ENCODE results near the gene TYSND1.
"Not testable (repeated sequence)": the region's sequence is repeated elsewhere in the genome, so short reads cannot be mapped to it uniquely, and the experiment has no call there.

The TYSND1 gene

DNA sequence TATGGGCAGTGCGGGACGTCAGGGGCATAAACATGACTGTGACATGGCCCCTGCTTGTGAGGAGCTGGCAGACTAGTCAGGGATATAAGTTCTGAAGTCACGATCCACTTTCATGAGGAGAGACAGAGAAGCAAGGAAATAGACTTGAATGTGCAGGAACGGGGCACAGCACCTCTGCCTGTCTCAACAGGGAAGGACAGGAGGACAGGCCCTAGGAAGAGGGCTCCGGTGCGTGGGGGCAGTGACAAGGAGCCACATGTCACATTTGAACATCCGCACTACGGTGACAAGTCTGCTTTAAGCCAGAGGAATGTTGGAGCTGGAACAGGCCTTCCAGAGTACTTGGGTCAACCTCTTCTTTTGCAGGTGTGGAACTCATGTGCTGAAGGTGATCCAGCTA, 43.6 kb upstream of the TYSND1 start:
- DNase-seq (ENCODE audit: extremely low read depth, low read depth), result no peak
- TF ChIP-seq, protein P1, sequence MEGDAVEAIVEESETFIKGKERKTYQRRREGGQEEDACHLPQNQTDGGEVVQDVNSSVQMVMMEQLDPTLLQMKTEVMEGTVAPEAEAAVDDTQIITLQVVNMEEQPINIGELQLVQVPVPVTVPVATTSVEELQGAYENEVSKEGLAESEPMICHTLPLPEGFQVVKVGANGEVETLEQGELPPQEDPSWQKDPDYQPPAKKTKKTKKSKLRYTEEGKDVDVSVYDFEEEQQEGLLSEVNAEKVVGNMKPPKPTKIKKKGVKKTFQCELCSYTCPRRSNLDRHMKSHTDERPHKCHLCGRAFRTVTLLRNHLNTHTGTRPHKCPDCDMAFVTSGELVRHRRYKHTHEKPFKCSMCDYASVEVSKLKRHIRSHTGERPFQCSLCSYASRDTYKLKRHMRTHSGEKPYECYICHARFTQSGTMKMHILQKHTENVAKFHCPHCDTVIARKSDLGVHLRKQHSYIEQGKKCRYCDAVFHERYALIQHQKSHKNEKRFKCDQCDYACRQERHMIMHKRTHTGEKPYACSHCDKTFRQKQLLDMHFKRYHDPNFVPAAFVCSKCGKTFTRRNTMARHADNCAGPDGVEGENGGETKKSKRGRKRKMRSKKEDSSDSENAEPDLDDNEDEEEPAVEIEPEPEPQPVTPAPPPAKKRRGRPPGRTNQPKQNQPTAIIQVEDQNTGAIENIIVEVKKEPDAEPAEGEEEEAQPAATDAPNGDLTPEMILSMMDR (IDR thresholded peaks at IDR 0.05; ENCODE audit: low read depth, low read length), result no peak

GRCh38 chr10:70188768-70189167, 42.3 kb upstream of the TYSND1 start:
- DNase-seq (ENCODE audit: extremely low read depth, low read depth), result no peak
- TF ChIP-seq, protein P1 (IDR thresholded peaks at IDR 0.05; ENCODE audit: low read depth, low read length), result no peak

- TF ChIP-seq, protein P1 (IDR thresholded peaks at IDR 0.05; ENCODE audit: low read depth, low read length), result no peak
- no peak for DNase-seq (ENCODE audit: extremely low read depth, low read depth)
Observed at GRCh38 chr10:70186571-70186970, 40.1 kb upstream of the TYSND1 start.

DNA sequence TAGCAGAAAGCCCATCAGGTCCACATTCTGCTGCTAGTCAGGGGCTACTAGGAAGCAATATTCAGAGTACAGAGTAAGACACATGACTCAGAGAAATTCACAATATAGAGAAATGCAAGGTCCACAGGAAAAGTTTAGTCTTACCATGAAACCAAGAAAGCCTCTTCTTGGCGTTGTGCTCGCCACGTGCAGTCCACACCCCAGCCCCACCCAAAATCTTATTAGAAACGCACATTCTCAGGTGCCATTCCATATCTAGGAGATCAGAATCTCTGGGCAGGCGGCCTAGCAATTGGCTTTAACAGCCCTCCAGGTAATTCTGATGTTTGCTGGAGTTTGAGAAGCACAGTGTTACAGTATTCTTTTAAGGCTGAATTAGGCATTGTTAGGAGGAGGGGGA, 39.6 kb upstream of the TYSND1 start:
- DNase-seq (ENCODE audit: extremely low read depth, low read depth), result no peak
- TF ChIP-seq, protein P1 (IDR thresholded peaks at IDR 0.05; ENCODE audit: low read depth, low read length), result no peak

DNA sequence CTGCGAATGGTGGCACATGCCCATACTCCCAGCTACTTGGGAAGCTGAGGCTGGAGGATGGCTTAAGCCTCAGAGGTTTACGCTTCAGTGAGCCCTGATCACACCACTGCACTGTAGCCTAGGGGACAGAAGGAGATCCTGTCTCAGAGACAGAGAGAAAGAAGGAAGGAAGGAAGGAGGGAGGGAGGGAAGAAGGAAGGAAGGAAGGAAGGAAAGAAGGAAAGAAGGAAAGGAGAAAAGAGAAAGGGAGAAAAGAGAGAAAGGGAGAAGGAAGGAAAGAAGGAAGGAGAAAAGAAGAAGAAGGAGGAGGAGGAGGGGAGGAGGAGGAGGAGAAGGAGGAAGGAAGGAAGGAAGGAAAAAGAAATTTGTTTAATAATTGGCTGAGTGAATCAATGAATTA, 36.8 kb upstream of the TYSND1 start:
- TF ChIP-seq, protein P1 (IDR thresholded peaks at IDR 0.05; ENCODE audit: low read depth, low read length), result no peak
- DNase-seq (ENCODE audit: extremely low read depth, low read depth), result no peak

- not testable (repeated sequence) for DNase-seq (ENCODE audit: extremely low read depth, low read depth)
Observed at GRCh38 chr10:70179209-70179608, 32.7 kb upstream of the TYSND1 start.

DNA sequence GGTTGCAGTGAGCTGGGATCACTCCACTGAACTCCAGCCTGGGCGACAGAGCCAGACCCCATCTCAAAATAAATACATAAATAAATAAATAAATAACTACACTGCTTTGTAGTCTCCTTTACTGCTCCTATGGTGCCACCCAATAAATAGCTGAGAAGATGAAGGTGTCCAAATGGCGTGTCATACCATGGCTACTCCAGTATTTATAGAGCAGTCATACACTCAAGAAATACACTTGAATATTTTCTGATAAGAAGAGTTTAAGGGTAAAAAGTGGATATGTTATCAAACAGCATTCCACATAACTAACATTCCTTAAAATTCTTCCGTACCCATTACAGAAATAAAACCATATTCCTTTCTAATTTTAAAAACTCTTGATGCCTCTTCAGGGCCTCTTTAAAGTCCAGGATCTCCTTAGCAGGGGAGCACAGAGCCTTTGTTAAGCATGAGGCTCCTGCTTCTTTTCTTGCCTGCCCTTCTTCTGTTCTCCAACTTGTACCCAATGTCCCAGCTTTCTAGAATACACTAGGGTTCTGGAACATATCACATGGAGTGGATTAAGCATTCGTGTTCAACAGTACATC, 31.7 kb upstream of the TYSND1 start:
- TF ChIP-seq, protein P1 (IDR thresholded peaks at IDR 0.05; ENCODE audit: low read depth, low read length), result no peak
- DNase-seq (ENCODE audit: extremely low read depth, low read depth), result no peak

DNA sequence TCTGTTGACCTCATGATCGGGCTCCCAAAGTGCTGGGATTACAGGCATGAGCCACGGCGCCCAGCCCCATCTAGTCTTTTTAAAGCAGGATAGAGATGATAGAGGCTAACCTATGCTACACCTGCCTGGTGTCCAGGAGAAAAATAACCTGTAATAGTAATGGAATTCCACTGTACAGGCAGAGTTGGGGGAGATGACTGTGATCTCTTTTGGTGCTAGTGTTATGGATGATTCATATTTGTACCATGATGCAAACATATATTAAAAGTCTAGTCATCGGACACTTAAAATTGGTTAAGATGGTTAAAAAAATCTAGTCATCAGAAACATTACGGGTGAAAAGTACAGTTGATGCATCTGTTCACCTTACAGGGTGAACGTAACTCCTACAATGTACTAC, 29.9 kb upstream of the TYSND1 start:
- TF ChIP-seq, protein P1 (IDR thresholded peaks at IDR 0.05; ENCODE audit: low read depth, low read length), result no peak
- no peak for DNase-seq (ENCODE audit: extremely low read depth, low read depth)

Data from AG09319 (cell line).